ENCODE measurements around the gene QRSL1.

Gene QRSL1

DNA sequence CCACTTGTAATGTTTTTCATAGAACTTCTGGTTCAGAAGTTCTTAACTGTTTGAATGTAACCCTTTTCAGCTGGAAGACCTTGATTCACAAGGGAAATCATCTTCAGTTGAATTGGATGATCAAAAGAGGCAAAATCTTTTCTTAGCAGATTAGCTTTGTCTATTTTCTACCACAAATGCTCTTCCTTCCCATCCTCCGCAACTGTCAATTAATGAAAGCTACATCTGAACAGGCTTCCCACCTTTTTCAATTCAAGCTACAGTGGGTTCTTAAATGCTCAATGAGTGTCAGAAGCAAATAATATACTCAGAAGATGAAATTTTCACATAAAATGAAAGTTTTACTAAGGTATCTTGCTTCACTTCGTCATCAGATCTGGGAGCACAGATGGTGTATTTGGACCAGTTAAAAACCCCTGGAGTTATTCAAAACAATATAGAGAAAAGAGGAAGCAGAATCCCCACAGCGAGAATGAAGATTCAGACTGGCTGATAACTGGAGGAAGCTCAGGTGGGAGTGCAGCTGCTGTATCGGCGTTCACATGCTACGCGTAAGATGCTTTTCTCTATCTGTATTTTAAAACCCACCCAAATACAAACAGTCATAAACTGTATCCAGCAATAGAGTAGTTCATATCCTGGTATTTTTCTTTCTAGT is 19.4 kb downstream of the QRSL1 start:
- H3K4me1 ChIP-seq (ENCODE audit: control insufficient read depth, insufficient read depth, low read length): no peaks in the 10 kb centered on the region
- H3K4me2 ChIP-seq (ENCODE audit: low read length): no peak overlapping the region
- H3K27me3 ChIP-seq (ENCODE audit: control insufficient read depth, insufficient read depth, low read length): no peaks in the 10 kb centered on the region
- H3K9me3 ChIP-seq (replicated peaks; ENCODE audit: low read length): no peaks in the 10 kb centered on the region
- peaks cover 31% of the 10 kb centered on the region for H3K36me3 ChIP-seq (ENCODE audit: insufficient read depth, low read length)
- no peak overlapping the region for H3K4me3 ChIP-seq (ENCODE audit: low read length)
- no peak overlapping the region for H3K9ac ChIP-seq (ENCODE audit: low read depth, low read length)

GRCh38 chr6:106658469-106658868 is 29.1 kb downstream of the QRSL1 start:
- Histone ChIP-seq H3K36me3 (ENCODE audit: insufficient read depth, low read length) (peaks cover 36% of the 10 kb centered on the region), H3K9ac (ENCODE audit: low read depth, low read length) (no peak overlapping the region), H3K4me1 (ENCODE audit: control insufficient read depth, insufficient read depth, low read length) (no peaks in the 10 kb centered on the region), H3K9me3 (replicated peaks; ENCODE audit: low read length) (peaks cover 4% of the 10 kb centered on the region), H3K27me3 (ENCODE audit: control insufficient read depth, insufficient read depth, low read length) (no peaks in the 10 kb centered on the region), H3K4me3 (ENCODE audit: low read length) (no peak overlapping the region), H3K4me2 (ENCODE audit: low read length) (no peak overlapping the region)

DNA sequence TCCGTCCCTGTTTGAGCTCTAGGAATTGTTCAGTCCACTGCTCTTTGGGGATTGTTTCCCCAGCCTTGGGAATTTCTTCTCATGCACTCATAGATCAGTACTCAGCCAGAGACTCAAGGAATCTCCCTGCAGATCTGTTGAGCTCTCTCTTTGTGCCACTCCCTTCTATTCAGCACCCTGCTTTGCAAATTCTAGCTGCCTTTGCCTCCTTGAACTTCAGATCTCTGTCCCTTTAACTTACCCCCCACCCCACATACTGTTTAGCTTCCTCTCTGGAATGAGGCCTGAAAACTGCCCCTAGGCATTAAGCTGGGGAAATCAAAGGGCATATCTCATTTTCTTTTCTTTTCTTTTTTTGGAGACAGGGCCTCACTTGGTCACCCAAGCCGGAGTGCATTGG is 30.5 kb downstream of the QRSL1 start:
- Histone ChIP-seq H3K4me3 (ENCODE audit: low read length) (no peak overlapping the region), H3K36me3 (ENCODE audit: insufficient read depth, low read length) (peaks cover 37% of the 10 kb centered on the region), H3K4me1 (ENCODE audit: control insufficient read depth, insufficient read depth, low read length) (no peaks in the 10 kb centered on the region), H3K27me3 (ENCODE audit: control insufficient read depth, insufficient read depth, low read length) (no peaks in the 10 kb centered on the region), H3K9me3 (replicated peaks; ENCODE audit: low read length) (peaks cover 4% of the 10 kb centered on the region), H3K9ac (ENCODE audit: low read depth, low read length) (no peak overlapping the region), H3K4me2 (ENCODE audit: low read length) (no peak overlapping the region)

DNA sequence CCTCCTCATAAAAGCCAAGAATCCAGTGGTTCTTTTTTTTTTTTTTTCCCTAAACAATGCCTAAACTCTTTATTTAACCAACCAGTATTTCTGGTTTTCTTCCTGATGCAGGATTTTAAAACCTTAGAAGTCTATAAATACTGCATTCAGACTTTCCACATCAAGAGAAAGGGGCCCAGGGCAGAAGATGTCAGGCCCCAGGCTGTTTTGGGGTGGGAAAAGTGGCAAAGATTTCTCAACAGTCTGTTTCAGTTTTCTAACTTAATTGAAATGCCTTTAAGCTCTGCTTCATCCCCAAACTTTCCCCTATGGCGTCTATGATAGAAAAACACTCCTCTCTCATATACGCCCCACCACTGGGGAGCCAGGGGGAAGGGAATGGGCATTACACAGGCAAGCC is 33.1 kb downstream of the QRSL1 start:
- Histone ChIP-seq H3K27me3 (ENCODE audit: control insufficient read depth, insufficient read depth, low read length) (no peaks in the 10 kb centered on the region), H3K4me1 (ENCODE audit: control insufficient read depth, insufficient read depth, low read length) (no peaks in the 10 kb centered on the region), H3K9me3 (replicated peaks; ENCODE audit: low read length) (peaks cover 4% of the 10 kb centered on the region), H3K36me3 (ENCODE audit: insufficient read depth, low read length) (peaks cover 30% of the 10 kb centered on the region), H3K4me3 (ENCODE audit: low read length) (no peak overlapping the region), H3K4me2 (ENCODE audit: low read length) (no peak overlapping the region), H3K9ac (ENCODE audit: low read depth, low read length) (no peak overlapping the region)

- Histone ChIP-seq H3K4me2 (ENCODE audit: low read length) (no peak overlapping the region), H3K36me3 (ENCODE audit: insufficient read depth, low read length) (peaks cover 14% of the 10 kb centered on the region), H3K9ac (ENCODE audit: low read depth, low read length) (no peak overlapping the region), H3K27me3 (ENCODE audit: control insufficient read depth, insufficient read depth, low read length) (no peaks in the 10 kb centered on the region), H3K4me3 (ENCODE audit: low read length) (no peak overlapping the region), H3K9me3 (replicated peaks; ENCODE audit: low read length) (no peaks in the 10 kb centered on the region), H3K4me1 (ENCODE audit: control insufficient read depth, insufficient read depth, low read length) (no peaks in the 10 kb centered on the region)
Measured at GRCh38 chr6:106666282-106667021, 37.1 kb downstream of the QRSL1 start.

DNA sequence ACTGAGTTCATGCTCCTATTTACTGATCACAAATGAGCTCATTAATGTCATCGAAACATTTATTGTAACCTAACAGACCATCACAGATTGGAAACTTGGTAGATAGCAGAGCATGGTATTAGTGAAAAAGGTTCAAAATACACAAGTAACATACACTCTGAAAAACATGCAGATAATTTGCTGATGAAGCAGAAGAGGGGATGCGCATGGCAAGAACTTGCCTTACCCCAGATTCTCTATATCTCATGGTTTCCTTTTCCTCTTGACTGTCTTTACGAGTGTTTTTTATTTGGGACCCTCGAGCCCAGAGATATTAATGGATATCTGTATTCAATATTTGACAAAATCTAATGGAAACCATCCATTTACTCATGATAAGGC is 37.6 kb downstream of the QRSL1 start:
- Histone ChIP-seq H3K4me2 (ENCODE audit: low read length) (no peak overlapping the region), H3K4me1 (ENCODE audit: control insufficient read depth, insufficient read depth, low read length) (no peaks in the 10 kb centered on the region), H3K4me3 (ENCODE audit: low read length) (no peak overlapping the region), H3K27me3 (ENCODE audit: control insufficient read depth, insufficient read depth, low read length) (no peaks in the 10 kb centered on the region), H3K36me3 (ENCODE audit: insufficient read depth, low read length) (peaks cover 14% of the 10 kb centered on the region), H3K9me3 (replicated peaks; ENCODE audit: low read length) (no peaks in the 10 kb centered on the region), H3K9ac (ENCODE audit: low read depth, low read length) (no peak overlapping the region)

DNA sequence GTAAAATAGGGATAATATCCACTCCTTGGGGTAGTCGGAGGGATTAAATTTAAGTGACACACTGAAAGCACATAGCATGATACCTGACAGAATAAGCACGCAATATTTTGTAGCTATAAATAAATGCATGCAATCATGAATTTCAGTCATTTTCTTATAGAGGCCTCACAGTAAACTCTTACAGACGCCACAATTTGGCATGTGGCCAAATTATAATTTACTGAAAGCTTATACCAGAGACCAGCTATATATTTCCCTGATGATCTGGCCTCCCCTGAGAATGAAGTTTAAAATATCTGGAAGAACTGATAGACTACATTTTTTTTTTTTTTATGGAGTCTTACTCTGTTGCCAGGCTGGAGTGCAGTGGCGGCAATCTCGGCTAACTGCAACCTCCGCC is 40.9 kb downstream of the QRSL1 start:
- no peaks in the 10 kb centered on the region for H3K27me3 ChIP-seq (ENCODE audit: control insufficient read depth, insufficient read depth, low read length)
- no peak overlapping the region for H3K4me2 ChIP-seq (ENCODE audit: low read length)
- H3K9ac ChIP-seq (ENCODE audit: low read depth, low read length): no peak overlapping the region
- no peak overlapping the region for H3K4me3 ChIP-seq (ENCODE audit: low read length)
- no peaks in the 10 kb centered on the region for H3K4me1 ChIP-seq (ENCODE audit: control insufficient read depth, insufficient read depth, low read length)
- H3K36me3 ChIP-seq (ENCODE audit: insufficient read depth, low read length): peaks cover 6% of the 10 kb centered on the region
- H3K9me3 ChIP-seq (replicated peaks; ENCODE audit: low read length): no peaks in the 10 kb centered on the region

GRCh38 chr6:106671651-106672050 is 42.3 kb downstream of the QRSL1 start:
- H3K4me1 ChIP-seq (ENCODE audit: control insufficient read depth, insufficient read depth, low read length): no peaks in the 10 kb centered on the region

DNA sequence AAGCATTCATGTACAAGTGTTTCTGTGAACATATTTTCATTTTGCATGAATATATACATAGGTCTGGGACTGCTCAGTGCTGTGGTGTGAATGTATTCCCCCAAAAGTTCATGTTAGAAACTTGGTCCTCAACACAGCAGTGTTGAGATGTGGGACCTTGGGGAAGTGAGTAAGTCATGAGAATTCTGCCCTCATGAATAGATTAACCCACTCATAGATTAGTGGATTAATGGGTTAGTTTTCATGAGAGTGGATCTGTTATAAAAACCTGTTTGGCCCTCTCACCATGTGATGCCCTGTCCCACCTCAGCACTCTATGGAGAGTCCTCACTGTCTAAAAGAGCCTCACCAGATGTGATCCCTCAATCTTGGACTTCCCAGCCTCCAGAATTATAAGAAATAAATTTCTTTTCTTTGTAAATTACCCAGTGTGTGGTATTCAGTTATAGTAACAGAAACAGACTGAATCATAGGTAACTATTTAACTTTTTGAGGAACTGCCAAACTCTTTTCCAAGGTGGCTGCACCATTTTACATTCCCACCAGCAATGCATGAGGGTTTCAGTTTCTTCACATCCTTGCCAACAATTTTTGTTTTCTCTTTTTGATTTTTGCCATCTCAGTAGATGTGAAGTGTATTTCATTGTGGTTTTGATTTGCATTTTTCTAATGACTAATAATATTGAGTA is 45.3 kb downstream of the QRSL1 start:
- H3K36me3 ChIP-seq (ENCODE audit: insufficient read depth, low read length): no peaks in the 10 kb centered on the region
- H3K9ac ChIP-seq (ENCODE audit: low read depth, low read length): no peak overlapping the region
- H3K4me3 ChIP-seq (ENCODE audit: low read length): no peak overlapping the region
- H3K4me2 ChIP-seq (ENCODE audit: low read length): no peak overlapping the region
- no peaks in the 10 kb centered on the region for H3K4me1 ChIP-seq (ENCODE audit: control insufficient read depth, insufficient read depth, low read length)
- no peaks in the 10 kb centered on the region for H3K9me3 ChIP-seq (replicated peaks; ENCODE audit: low read length)
- no peaks in the 10 kb centered on the region for H3K27me3 ChIP-seq (ENCODE audit: control insufficient read depth, insufficient read depth, low read length)

More at GRCh38 chr6:106671651-106672050, 42.3 kb downstream of the QRSL1 start:
- H3K4me3 ChIP-seq (ENCODE audit: low read length): no peak overlapping the region
- H3K9me3 ChIP-seq (replicated peaks; ENCODE audit: low read length): no peaks in the 10 kb centered on the region
- H3K4me2 ChIP-seq (ENCODE audit: low read length): no peak overlapping the region
- H3K9ac ChIP-seq (ENCODE audit: low read depth, low read length): no peak overlapping the region
- H3K27me3 ChIP-seq (ENCODE audit: control insufficient read depth, insufficient read depth, low read length): no peaks in the 10 kb centered on the region
- H3K36me3 ChIP-seq (ENCODE audit: insufficient read depth, low read length): peaks cover 6% of the 10 kb centered on the region

GRCh38 chr6:106677282-106677681 is 47.9 kb downstream of the QRSL1 start:
- H3K9ac ChIP-seq (ENCODE audit: low read depth, low read length): no peak overlapping the region
- H3K27me3 ChIP-seq (ENCODE audit: control insufficient read depth, insufficient read depth, low read length): no peaks in the 10 kb centered on the region
- no peak overlapping the region for H3K4me3 ChIP-seq (ENCODE audit: low read length)
- H3K4me1 ChIP-seq (ENCODE audit: control insufficient read depth, insufficient read depth, low read length): no peaks in the 10 kb centered on the region
- no peak overlapping the region for H3K4me2 ChIP-seq (ENCODE audit: low read length)
- no peaks in the 10 kb centered on the region for H3K36me3 ChIP-seq (ENCODE audit: insufficient read depth, low read length)
- H3K9me3 ChIP-seq (replicated peaks; ENCODE audit: low read length): no peaks in the 10 kb centered on the region

GRCh38 chr6:106684011-106684410 is 54.6 kb downstream of the QRSL1 start:
- no peak overlapping the region for H3K4me2 ChIP-seq (ENCODE audit: low read length)
- no peaks in the 10 kb centered on the region for H3K9me3 ChIP-seq (replicated peaks; ENCODE audit: low read length)
- H3K4me3 ChIP-seq (ENCODE audit: low read length): no peak overlapping the region
- H3K4me1 ChIP-seq (ENCODE audit: control insufficient read depth, insufficient read depth, low read length): peaks cover 20% of the 10 kb centered on the region
- no peak overlapping the region for H3K9ac ChIP-seq (ENCODE audit: low read depth, low read length)
- no peaks in the 10 kb centered on the region for H3K27me3 ChIP-seq (ENCODE audit: control insufficient read depth, insufficient read depth, low read length)
- H3K36me3 ChIP-seq (ENCODE audit: insufficient read depth, low read length): no peaks in the 10 kb centered on the region

Measured in skeletal muscle satellite cell (primary cell).